Lung microvascular endothelial cell (primary cell): ENCODE results near the gene NMT1. TPM values are rescaled to one million over a fixed set of nuclear protein-coding genes. Genes with fewer than 3 reads are reported as not detected.
A peak's percentile ranks its signal among the peaks of the same experiment; 100 is the strongest.

Experiments
- DNase-seq, 2 donors: peaks; one replicate each; pipeline versions ENCODE4 v3.0.0 to v3.0.0-alpha.2; 2010; ENCODE audit warnings: low read depth in 2 of 2
- total RNA-seq: library from RNA; depleted of rRNA; stranded (reverse); fragments of >200 nt; gene quantifications from 2 replicates; pipeline ENCODE4 v1.2.1, GENCODE V29; 2014

The NMT1 gene
- total RNA-seq = 42.5 and 61.3 TPM in 2 replicates

- DNase-seq = peak; percentile 99
Observed at GRCh38 chr17:45060797-45061605, at the start of gene NMT1. TSS of gene NMT1 (plus strand) at chr17:45061317. CDS start at chr17:45061330, 13 bp downstream.

- DNase-seq = no peak
Observed at GRCh38 chr17:45011767-45012166, 49.4 kb upstream of the NMT1 start.

GRCh38 chr17:45013021-45013997 lies 47.8 kb upstream of the NMT1 start:
- DNase-seq = no peak

GRCh38 chr17:45016237-45016636 lies 44.9 kb upstream of the NMT1 start:
- DNase-seq = no peak

- no peak for DNase-seq
Observed at GRCh38 chr17:45016823-45017222, 44.3 kb upstream of the NMT1 start.

- DNase-seq = no peak
Observed at GRCh38 chr17:45018514-45018847, 42.6 kb upstream of the NMT1 start.

- DNase-seq = peak; percentile 40 to 43
Observed at GRCh38 chr17:45018848-45019711, 42.0 kb upstream of the NMT1 start.

- DNase-seq = peak; percentile 75 to 81
Observed at GRCh38 chr17:45020354-45021138, 40.6 kb upstream of the NMT1 start.

GRCh38 chr17:45021607-45022287 lies 39.4 kb upstream of the NMT1 start:
- peak; percentile 56 to 68 for DNase-seq

GRCh38 chr17:45022288-45022648 lies 38.8 kb upstream of the NMT1 start:
- DNase-seq = no peak

GRCh38 chr17:45022655-45023339 lies 38.3 kb upstream of the NMT1 start:
- DNase-seq = no peak

- no peak for DNase-seq
Observed at GRCh38 chr17:45029096-45029495, 32.0 kb upstream of the NMT1 start.

GRCh38 chr17:45029758-45030423 lies 31.2 kb upstream of the NMT1 start:
- DNase-seq = no peak

- DNase-seq = no peak
Observed at GRCh38 chr17:45030733-45031132, 30.4 kb upstream of the NMT1 start.

GRCh38 chr17:45031231-45032173 lies 29.6 kb upstream of the NMT1 start:
- peak; percentile 17 to 18 for DNase-seq

- DNase-seq = no peak
Observed at GRCh38 chr17:45032174-45032541, 29.0 kb upstream of the NMT1 start.

- no peak for DNase-seq
Observed at GRCh38 chr17:45034599-45034998, 26.5 kb upstream of the NMT1 start.

GRCh38 chr17:45035848-45036247 lies 25.3 kb upstream of the NMT1 start:
- no peak for DNase-seq
